ENCODE measurements around the gene EXOC3L1. TPM values are rescaled to one million over a fixed set of nuclear protein-coding genes. Genes with fewer than 3 reads are reported as not detected.
A peak's percentile ranks its signal among the peaks of the same experiment; 100 is the strongest.

The EXOC3L1 gene
- total RNA-seq, 1 experiment from 2014 or later: 0.30 TPM

GRCh38 chr16:67195676-67196075 lies 5.7 kb upstream of the EXOC3L1 start (continued):
- TF ChIP-seq REST (IDR thresholded peaks at IDR 0.05; ENCODE audit: low read depth): no peak
- TF ChIP-seq EGR1 (IDR thresholded peaks at IDR 0.05; ENCODE audit: low read depth): no peak

GRCh38 chr16:67194260-67194659 lies 4.3 kb upstream of the EXOC3L1 start:
- POLR2A ChIA-PET: no interaction called here
- no peak overlapping the region for H3K4me3 ChIP-seq (replicated peaks in 1 of 2; ENCODE audit: low read depth in 1 of 2, low read length in 2 of 2)
- RAD21 ChIA-PET (ENCODE audit: low non-redundant PET in 1 of 2, low total read pairs in 2 of 2, uncharacterized antibody in 2 of 2, unreplicated experiment in 2 of 2): no interaction called here
- H3K4me2 ChIP-seq (ENCODE audit: low read length): peak overlapping the region; percentile 95
- peaks cover 24 to 40% of the 10 kb centered on the region in 2 experiments; a peak in 3 of 4 replicates for H3K36me3 ChIP-seq (ENCODE audit: control insufficient read depth in 1 of 2, insufficient read depth in 2 of 2, low read length in 2 of 2)
- CTCF ChIA-PET: no interaction called here
- intact Hi-C loops (cut with micrococcal nuclease): no loop called here
- no peaks in the 10 kb centered on the region for H3K9me2 ChIP-seq (ENCODE audit: insufficient read depth)
- no peak for DNase-seq (ENCODE audit: low read depth, low spot score)
- ATAC-seq: no peak
- no peak overlapping the region for H2AFZ ChIP-seq (ENCODE audit: low read depth, low read length, poor library complexity, severe bottlenecking)
- H3K27me3 ChIP-seq (ENCODE audit: insufficient read depth, low read length): no peaks in the 10 kb centered on the region
- H3K79me2 ChIP-seq (ENCODE audit: insufficient read depth, low read length): peaks cover 53% of the 10 kb centered on the region
- H3K4me1 ChIP-seq (ENCODE audit: control insufficient read depth in 1 of 2, insufficient read depth in 2 of 2, low read length in 2 of 2): peaks cover 22 to 39% of the 10 kb centered on the region in 2 experiments
- H3K9me3 ChIP-seq (ENCODE audit: control insufficient read depth in 1 of 2, insufficient read depth in 1 of 2, low read depth in 1 of 2, low read length in 2 of 2): no peaks in the 10 kb centered on the region
- no TSS peak for BruUV-seq (replicated peaks)
- TF ChIP-seq EGR1 (IDR thresholded peaks at IDR 0.05; ENCODE audit: low read depth) (no peak), JUND (IDR thresholded peaks at IDR 0.05) (no peak), EZH2phosphoT487 (IDR thresholded peaks at IDR 0.05; ENCODE audit: borderline replicate concordance) (no peak), SP1 (IDR thresholded peaks at IDR 0.05; ENCODE audit: low read depth) (no peak), ATF3 (IDR thresholded peaks at IDR 0.05) (no peak), CBX3 (IDR thresholded peaks at IDR 0.05; ENCODE audit: low read depth) (no peak), SRF (IDR thresholded peaks at IDR 0.05; ENCODE audit: low read depth) (no peak), FOSL1 (IDR thresholded peaks at IDR 0.05; ENCODE audit: low read depth) (no peak), ELF1 (IDR thresholded peaks at IDR 0.05; ENCODE audit: borderline replicate concordance, low read depth) (no peak), REST (IDR thresholded peaks at IDR 0.05; ENCODE audit: low read depth) (no peak), POLR2AphosphoS5 (IDR thresholded peaks at IDR 0.05; ENCODE audit: low read depth, low read length) (no peak), CEBPB (IDR thresholded peaks at IDR 0.05; ENCODE audit: low read depth) (no peak), RAD21 (IDR thresholded peaks at IDR 0.05; ENCODE audit: low read depth) (no peak), CTCF (IDR thresholded peaks at IDR 0.05 in 2 of 3, conservative IDR thresholded peaks at IDR 0.05 in 1 of 3; ENCODE audit: borderline replicate concordance in 1 of 3, insufficient read depth in 1 of 3, low read depth in 2 of 3, low read length in 2 of 3) (no peak), EZH2 (IDR thresholded peaks at IDR 0.05) (no peak)
- H3K27ac ChIP-seq (ENCODE audit: low read depth, low read length): peak overlapping the region; percentile 21; the same call in 1 of the 2 replicates
- no peak overlapping the region for H3K9ac ChIP-seq (ENCODE audit: low read length)
- no peaks in the 10 kb centered on the region; the same call in 1 of the 2 replicates for H4K20me1 ChIP-seq (ENCODE audit: insufficient read depth)

Measured in HCT116 (cell line).